ENCODE results near the gene SH3BGR.

SH3BGR gene

DNA sequence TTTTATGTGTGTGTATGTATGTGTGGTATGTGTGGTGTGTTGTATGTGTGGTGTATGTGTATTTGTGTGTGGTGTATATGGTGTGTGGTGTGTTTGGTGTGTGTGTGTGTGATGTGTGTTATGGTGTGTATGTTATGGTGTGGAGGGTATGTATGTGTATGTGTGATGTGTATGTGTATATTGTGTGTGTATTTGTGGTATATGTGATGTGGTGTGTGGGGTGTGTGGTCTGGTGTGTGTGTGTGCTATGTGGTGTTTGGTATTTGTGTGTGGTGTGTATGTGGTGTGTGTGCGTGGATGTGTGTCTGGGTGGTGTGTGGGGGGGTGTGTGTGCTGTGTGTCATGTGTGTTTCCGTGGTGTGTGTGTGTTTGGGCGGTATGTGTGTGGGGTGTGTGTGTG is 59.3 kb downstream of the SH3BGR start:
- DNase-seq (ENCODE audit: low read depth in 4 of 4, low spot score in 1 of 4): no peak

DNA sequence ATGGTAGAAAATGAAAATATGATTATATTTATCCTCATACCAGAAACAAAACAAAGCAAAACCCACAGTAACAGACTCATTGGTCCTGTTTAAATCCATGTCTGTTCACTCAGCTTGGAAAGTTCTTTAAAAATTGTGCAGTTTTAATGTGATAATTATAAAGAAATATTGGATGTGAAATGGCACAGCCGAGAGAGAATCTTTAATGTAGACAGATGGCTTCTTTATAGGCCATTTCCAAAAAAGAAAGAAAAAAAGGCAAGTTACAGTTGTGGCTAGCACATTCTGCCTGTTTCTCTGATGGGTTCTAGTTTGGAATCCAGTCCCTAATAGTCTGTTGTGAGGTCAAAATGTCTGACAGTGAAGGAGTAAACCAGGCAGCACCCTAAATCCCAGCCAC is 62.0 kb downstream of the SH3BGR start:
- no peak for DNase-seq (ENCODE audit: low read depth in 4 of 4, low spot score in 1 of 4)

DNA sequence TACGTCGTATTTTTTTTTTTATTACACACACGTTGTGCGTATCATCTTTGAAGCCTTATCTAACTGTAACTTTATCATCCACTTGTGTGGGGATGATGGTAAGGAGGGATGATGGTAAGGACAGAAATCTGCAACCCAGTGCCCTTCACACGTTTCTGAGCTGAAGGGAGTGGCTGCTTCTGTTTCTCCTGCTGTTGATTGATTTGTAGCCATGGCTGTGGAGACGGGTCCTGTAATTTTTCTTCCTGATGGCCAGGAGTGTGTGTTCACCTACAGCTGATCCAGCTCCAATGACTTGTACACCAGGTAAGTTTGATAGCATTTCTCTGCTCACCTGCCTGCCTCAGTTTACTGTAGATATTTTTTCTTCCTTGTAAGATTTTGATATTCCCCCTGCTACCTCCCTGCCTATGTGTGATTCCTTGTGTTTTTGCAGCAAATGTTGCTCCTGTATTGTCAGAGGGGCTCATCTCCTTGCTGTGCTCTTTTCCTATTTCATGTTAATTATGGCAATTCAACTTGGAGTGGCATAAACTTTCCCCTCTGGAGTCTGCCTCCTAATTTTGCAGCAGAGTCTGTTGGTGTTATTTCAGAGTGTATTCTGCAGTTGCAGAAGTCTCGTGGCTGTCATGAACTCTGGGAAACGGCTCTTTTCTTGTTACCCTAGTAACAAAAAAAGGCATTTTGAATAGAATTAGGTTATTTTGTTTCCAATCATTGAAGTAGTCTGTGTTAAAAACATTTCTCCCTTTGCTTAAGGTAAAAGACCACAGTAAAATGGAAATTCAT is 64.1 kb downstream of the SH3BGR start:
- DNase-seq (ENCODE audit: low read depth in 4 of 4, low spot score in 1 of 4): no peak

DNA sequence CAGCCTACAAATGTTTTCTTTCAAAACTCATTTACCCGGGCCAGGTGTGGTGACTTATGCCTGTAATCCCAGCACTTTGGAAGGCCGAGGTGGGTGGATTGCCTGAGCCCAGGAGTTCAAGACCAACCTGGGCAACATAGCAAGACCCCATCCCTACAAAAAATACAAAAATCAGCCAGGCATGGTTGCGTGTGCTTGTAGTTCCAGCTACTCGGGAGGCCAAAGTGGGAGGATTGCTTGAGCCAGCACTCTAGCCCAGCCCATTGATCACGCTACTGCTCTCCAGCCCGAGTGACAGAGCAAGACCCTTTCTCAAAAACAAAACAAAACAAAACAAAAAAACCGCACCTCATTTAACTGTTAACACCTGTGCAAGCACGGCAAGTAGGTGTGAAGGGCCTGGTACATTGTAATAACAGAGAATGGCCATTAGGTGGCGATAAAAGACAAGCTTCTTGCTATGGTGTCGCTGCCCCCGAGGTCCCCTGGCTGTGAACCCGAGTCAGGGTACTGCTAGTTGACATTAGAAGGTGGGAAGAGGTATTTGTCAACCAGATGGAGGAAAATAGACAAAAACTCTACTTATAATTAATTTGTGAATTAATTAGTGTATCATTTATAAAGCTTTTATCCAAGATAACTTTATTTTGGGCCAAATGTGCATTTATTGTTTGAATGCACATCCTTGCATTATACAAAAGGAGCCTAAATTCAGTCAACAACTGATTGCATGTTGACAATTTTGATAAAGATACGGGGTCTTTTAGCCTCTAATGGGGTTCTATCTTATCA is 66.5 kb downstream of the SH3BGR start:
- DNase-seq (ENCODE audit: low read depth in 4 of 4, low spot score in 1 of 4): peak; percentile 1 to 16 (median 9)

DNA sequence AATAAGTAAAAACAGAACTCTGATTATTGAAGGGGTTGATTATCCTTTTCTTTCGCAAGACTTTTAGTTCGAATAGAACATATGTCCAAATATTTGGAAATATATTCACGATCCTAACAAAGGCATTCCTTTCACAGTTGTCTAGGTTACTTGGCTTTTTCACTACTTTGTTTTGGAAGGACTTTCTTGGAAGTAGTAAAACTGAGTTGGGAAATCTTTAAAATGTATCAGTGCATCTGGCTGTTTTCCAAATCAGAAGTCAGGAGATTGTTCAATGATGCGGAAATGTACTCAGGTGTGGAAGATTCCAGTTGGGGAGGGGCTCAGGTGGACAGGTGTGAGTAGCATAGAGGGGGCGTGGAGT is 67.1 kb downstream of the SH3BGR start:
- no peak for DNase-seq (ENCODE audit: low read depth in 4 of 4, low spot score in 1 of 4)

DNA sequence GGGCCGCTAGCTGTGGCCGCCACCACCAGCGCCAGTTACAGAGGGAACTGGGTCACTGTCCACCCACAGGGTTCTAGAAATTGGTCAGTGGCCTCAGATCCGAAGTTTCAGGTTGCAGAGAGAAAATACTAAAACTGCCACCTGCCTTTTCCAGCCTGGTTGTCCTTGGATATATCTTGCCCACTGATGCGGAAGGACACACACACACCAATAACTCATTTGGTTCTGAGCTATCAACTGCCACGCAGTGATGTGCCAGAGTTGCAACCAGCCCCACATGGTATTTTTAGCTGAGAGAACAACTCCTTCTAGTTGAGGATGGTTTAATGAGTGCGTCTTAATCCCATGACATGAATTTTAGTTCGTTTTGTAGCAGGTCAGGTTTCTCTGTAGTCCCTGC is 68.1 kb downstream of the SH3BGR start:
- no peak for DNase-seq (ENCODE audit: low read depth in 4 of 4, low spot score in 1 of 4)

DNA sequence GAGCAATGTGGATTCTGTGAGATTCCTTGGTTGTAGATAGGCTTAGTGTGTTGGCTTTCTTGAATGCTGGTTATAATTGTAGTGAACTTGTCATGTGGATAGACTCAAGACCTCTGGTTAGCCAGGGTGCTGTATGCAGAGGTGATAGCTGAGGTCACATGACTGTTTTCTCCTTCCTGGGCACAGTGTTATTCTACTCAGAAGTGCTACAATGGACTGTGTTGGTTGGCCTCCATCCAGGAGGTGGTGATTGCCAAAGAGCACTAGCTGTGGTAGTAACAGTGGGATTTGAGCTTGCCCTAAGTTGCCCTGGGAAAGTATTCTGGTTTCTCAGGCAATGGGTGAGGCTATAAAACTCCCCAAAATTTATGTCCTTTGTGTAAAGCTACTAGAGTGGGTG is 71.6 kb downstream of the SH3BGR start:
- DNase-seq (ENCODE audit: low read depth in 4 of 4, low spot score in 1 of 4): no peak

DNA sequence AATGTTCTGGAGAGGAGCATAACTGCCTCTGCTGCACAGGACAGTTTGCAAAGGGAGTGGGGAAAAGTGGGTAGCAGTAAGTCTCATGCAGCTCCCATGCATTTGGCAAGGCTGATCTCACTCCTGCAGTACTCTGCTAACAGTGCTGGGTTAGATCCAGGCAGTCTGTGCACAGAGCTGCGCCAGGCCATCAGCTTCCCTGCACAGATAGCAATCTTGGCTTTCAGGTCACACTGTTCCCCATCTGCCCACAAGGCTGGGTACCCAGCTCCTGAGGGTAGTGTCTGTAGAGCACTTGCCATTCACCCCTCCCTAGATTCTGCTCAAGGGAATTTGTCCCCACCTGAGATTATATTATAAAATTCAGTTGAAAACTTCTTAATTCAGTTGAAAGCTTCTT is 72.1 kb downstream of the SH3BGR start:
- no peak for DNase-seq (ENCODE audit: low read depth in 4 of 4, low spot score in 1 of 4)

DNA sequence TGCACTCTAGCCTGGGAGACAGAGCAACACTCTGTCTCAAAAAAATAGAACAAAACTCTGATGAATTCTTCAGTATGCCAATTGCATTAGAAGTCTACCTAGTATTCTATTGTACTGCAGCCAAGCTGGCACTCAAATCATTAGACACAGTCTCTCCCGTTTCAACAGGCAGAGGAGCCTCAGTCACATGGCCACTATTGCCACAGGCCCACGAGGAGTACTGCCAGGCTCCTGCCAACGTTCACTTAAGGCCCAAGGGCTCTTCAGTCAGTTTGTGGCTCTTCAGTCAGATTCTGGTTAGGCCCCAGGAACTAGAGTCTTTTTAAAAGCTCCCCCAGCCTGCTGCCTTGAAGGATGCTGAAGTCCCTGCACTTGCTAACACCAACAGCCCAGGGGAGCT is 73.4 kb downstream of the SH3BGR start:
- DNase-seq (ENCODE audit: low read depth in 4 of 4, low spot score in 1 of 4): no peak

DNA sequence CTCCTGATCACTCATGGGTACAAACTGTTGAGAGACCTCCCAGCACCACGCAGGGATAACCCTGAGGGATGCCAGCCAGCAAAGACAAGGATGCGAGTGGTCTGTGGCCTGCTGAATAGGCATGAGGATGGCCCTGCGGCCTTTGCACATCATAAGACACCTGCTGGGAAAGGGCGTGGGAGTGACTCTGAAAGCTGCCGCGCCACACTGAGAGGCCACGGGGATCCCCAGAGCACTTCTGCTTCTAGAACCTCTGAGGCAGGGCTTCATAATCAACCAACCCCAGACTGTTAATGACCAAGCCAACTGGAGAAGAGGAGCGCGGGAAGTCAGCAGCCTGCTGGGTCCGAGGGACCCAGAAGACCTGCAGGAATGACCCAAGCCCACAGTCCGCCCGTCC is 73.8 kb downstream of the SH3BGR start:
- DNase-seq (ENCODE audit: low read depth in 4 of 4, low spot score in 1 of 4): no peak

DNA sequence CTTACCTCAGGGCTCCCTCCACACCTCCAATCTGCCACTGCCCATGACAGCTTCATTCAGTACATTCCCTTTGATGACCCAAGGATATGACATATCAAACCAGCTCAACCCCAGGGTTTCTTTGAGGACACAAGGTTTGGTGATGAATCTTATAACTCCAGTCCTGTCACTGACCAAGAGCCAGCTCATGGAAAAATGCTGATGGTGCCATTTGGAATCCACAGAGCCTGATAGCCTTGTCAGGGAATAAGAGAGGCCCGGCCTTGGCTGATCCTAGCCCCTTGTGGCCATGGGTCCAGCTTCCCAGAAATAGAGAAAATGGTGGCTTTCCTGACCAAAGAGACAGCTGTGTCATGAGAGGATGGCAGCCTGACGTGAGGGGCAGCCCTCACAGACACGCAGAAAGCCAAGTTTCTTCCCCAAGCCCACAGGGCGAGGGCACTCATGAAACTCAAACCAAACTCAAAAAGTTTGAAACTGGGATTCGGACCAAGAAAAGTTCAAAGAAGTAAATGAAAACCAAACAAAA is 75.4 kb downstream of the SH3BGR start:
- no peak for DNase-seq (ENCODE audit: low read depth in 4 of 4, low spot score in 1 of 4)

DNA sequence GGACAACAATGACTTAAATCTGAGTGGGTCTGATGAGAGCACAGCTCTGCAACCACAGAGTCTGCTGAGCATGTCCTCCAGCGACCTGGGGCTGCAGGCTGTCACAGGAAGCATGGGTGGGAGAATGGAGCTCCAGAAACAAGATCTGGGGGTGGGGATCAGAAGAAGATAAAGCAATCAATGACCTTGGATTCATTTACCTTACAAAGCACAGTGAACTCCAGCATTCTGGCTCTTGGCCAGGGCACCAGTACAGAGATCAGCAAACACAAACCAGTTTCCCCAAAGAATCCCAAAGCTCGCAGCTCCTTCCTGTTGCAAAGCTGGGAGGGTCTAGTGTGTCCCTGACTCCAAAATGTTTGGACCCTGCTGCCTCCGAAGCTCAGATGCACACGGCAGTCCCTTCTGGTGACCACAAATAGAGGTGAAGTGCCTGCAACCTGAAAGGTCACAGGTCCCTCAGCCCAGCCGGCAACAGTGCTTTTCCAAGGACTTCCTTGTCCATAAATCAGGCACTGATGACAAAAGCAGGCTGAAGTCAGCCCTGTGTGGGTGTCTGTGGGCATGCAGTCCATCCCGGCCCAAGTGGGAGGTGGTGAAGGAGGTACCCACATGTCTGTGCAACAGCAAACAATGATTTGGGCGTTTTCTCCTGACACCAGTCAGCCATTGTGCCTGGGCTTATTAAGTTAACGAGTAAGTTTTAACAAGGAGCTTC is 76.1 kb downstream of the SH3BGR start:
- DNase-seq (ENCODE audit: low read depth in 4 of 4, low spot score in 1 of 4): no peak

DNA sequence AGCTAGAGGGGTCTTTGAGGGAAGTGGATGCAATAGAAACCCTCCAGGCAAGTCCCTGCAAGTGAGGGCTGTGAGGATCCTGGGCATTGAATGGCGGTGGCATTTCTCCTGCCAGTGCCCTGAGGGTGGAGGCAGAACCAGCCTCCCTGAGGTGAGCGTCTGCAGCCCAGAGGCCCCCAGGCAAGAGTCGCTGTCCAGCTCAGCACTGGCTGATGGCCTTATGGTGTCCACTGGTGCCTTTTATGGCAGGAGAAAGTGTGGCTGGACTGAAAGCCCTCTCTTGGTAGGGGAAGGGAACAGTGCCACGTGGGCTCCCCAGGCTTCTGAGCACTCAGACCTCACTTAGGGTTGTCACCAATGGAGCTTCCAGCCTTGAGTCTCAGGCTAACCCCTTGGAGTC is 77.3 kb downstream of the SH3BGR start:
- DNase-seq (ENCODE audit: low read depth in 4 of 4, low spot score in 1 of 4): no peak

DNA sequence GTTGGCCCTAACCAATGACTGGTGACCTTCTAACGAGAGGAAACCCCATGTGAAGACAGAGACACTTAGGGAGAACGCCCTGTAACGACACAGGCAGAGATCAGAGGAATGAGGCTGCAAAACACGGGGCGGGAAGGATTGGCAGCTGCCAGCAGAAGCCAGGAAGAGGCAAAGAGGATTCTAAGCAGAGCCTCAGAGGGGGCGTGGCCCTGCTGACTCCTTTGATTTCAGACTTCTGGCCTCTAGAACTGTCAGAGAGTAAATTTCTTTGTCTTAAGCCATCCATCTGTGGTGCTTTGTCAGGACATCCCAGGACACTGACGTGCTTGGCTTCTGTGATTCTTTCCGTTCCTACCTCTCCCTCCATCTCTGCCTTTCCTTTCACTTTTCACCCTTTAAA is 79.3 kb downstream of the SH3BGR start:
- no peak for DNase-seq (ENCODE audit: low read depth in 4 of 4, low spot score in 1 of 4)

DNA sequence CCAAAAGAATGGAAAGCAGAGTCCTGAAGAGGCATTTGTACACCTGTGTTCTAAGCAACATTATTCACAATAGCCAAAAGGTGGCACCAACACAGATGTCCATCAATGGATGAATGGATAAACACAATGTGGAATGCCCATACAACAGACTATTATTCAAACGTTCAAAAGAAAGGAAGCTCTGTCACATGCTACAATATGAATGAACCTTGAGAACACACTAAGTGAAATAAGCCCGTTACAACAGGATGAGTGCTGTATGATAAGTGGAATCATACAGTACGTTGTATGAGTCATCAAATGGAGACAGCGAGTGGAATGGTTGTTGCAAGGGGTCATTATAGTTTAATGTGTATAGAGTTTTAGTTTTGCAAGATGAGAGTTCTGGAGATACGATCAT is 80.1 kb downstream of the SH3BGR start:
- no peak for DNase-seq (ENCODE audit: low read depth in 4 of 4, low spot score in 1 of 4)

DNA sequence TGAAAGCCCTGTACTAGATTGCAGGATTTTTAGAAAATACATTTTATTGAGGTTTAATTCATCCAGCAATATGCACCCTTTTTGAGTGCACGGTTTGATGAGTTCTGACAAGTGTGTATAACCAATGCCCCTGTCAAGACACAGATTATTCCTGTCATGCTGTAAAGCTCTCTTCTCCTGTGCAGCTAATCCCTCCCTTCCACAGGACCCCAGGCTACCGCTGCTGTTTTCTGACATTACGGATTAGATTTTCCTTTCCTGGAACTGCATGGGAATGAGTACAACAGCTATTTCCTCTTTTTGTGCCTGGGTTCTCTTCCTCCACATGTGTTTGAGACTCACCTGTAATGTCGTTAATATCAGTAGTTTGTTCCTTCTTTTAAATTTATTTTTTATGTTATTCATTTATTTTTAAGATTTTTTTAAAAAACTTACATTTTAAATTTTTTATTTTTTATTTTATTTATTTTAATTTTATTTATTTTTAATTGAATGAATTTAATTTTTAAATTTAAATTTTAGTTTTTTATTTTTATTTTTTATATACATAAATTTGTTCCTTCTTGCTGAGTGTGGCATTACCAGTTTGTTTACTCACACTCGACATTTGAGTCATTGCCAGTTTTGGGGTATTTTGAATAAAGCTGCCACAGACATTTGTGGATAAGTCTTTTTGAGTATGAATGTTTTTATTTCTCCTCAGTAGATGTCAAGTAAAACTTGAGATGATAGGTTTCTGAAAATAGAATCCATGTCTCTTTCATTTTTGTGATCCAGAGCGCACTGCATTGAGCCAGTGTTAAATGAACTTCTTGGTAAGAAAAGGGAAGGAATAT is 82.0 kb downstream of the SH3BGR start:
- DNase-seq (ENCODE audit: low read depth in 4 of 4, low spot score in 1 of 4): no peak

DNA sequence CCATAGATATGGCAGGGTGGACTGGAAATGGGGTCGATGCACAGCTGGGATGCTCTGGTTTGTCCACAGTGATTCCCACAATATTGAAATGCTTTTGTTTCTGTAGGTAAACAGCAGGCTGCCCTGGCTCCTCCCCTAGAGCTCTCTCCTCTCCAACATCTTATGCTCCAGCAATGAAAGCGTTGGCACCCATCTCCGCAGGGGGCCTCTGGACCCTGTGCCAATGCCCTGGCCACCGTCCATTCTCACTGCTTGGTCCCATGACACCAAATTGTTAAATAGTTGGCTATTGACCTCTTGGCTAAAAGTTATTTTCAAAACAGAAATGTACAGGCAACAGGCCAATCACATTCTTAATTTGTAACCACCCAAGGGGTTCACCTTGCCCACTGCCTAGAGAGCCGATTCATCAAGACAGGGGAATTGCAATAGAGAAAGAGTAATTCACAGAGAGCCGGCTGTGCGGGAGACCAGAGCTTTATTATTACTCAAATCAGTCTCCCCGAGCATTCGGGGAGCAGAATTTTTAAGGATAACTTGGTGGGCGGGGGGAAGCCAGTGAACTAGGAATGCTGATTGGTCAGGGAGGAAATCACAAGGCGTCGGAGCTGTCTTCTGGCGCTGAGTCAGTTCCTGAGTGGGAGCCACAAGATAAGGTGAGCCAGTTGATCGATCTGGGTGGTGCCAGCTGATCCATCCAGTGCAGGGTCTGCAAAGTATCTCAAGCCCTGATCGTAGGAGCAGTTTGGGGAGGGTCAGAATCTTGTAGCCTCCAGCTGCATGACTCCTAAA is 84.1 kb downstream of the SH3BGR start:
- DNase-seq (ENCODE audit: low read depth in 4 of 4, low spot score in 1 of 4): no peak

DNA sequence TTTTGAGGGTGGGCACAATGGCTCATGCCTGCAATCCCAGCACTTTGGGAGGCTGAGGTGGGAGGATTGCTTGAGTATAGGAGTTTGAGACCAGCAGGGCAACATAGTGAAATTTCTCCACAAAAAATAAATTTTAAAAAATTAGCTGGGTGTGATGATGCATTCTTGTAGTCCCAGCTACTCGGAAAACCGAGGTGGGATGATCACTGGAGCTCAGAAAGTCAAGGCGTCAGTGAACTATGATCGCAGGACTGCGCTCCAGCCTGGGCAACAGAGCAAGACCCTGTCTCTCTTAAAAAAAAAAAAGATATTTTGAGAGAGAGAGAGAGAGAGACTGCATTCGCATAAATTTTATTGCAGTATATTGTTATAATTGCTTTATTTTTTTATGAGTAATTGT is 85.1 kb downstream of the SH3BGR start:
- no peak for DNase-seq (ENCODE audit: low read depth in 4 of 4, low spot score in 1 of 4)

DNA sequence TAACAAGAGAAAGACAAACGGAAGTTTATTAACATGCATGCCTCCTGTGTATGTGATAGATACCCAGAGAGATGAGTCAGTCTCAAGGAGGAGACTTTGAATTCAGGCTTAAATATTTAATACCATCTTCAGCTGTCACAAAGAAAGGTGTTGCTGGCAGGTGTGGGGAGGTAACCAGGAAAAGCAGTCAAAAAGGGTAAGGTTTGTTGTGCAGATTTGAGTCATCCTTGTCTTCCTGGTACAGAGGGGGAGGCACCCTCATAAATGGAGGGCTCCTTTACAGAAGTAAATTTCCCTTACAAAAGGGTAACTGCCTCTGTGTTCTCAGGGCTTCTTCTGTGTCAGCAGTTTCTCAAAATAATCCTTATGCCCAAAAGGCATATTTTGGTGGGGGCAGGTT is 85.8 kb downstream of the SH3BGR start:
- DNase-seq (ENCODE audit: low read depth in 4 of 4, low spot score in 1 of 4): no peak

DNA sequence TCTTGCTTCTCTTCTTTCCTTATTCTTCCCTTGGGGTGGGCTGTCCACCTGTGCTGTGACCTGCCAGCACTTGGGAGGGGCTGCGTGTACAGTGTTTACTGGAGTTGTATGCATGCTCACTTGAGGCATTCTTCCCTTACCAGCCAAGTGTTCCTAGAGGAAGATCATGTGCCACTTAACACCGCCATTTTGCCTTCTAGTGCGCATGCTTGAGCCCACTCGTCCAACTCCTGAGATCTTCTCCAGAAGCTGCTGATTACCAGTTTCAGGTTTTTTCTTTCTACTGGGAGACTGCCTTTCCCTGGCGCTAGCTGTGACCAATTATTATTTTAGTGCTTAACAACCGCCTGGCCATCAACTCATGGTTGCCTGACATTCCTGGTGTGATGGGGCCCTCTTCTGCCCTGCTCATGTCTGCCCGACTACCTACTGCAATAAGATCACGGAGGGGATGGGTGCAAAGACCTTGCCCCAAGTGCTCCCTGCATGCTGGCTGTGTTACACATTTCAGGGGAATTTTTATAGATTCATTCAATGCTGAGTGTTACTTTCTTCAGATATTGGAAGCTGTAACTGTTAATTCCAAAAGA is 86.8 kb downstream of the SH3BGR start:
- no peak for DNase-seq (ENCODE audit: low read depth in 4 of 4, low spot score in 1 of 4)

Measured in stimulated activated CD4-positive, alpha-beta T cell treated with anti-CD3 and anti-CD28 coated beads, Interleukin-1b, Interleukin-23, amount 100 ng/mL, for 24 hours (primary cell).